Neural cell (in vitro differentiated cells): ENCODE measurements around the gene FGF5.

Source experiments
- EP300 ChIP-seq: fragments of 450-650 bp; conservative IDR thresholded peaks from 2 replicates; pipeline ENCODE4 v1.6.1; 2014; ENCODE audit warnings: antibody characterized with exemption, mild to moderate bottlenecking, moderate library complexity; ENCODE audit not compliant: poor library complexity, severe bottlenecking
- EZH2 ChIP-seq: fragments of 200-600, 300-800 bp; shearing (Covaris generic), sonication (generic); IDR thresholded peaks from 2 replicates; pipeline ENCODE4 v1.6.1; 2014; ENCODE audit warnings: antibody characterized with exemption, low read length, borderline replicate concordance, mild to moderate bottlenecking; ENCODE audit not compliant: insufficient read depth, poor library complexity, severe bottlenecking
- MXI1 ChIP-seq: fragments of 450-650 bp; conservative IDR thresholded peaks from 2 replicates; pipeline ENCODE4 v1.6.1; 2014; ENCODE audit warnings: antibody characterized with exemption, mild to moderate bottlenecking; ENCODE audit not compliant: poor library complexity, severe bottlenecking
- POLR2AphosphoS5 ChIP-seq: IDR thresholded peaks from 2 replicates; pipeline ENCODE4 v1.6.1; 2012
- RAD21 ChIP-seq: fragments of 450-650 bp; conservative IDR thresholded peaks from 2 replicates; pipeline ENCODE4 v1.6.1; 2014; ENCODE audit warnings: antibody characterized with exemption, mild to moderate bottlenecking, moderate library complexity
- TAF1 ChIP-seq: IDR thresholded peaks from 2 replicates; pipeline ENCODE4 v1.6.1; 2012; ENCODE audit warnings: low read depth
- TF ChIP-seq, protein P1 (sequence below): fragments of 450-650 bp; IDR thresholded peaks from 2 replicates; pipeline ENCODE4 v1.5.1; 2014; ENCODE audit warnings: antibody characterized with exemption, mild to moderate bottlenecking, moderate library complexity; ENCODE audit not compliant: poor library complexity, severe bottlenecking
- TF ChIP-seq, protein P2 (sequence below): IDR thresholded peaks from 2 replicates; pipeline ENCODE4 v1.6.1; 2012; ENCODE audit warnings: borderline replicate concordance

DNA sequence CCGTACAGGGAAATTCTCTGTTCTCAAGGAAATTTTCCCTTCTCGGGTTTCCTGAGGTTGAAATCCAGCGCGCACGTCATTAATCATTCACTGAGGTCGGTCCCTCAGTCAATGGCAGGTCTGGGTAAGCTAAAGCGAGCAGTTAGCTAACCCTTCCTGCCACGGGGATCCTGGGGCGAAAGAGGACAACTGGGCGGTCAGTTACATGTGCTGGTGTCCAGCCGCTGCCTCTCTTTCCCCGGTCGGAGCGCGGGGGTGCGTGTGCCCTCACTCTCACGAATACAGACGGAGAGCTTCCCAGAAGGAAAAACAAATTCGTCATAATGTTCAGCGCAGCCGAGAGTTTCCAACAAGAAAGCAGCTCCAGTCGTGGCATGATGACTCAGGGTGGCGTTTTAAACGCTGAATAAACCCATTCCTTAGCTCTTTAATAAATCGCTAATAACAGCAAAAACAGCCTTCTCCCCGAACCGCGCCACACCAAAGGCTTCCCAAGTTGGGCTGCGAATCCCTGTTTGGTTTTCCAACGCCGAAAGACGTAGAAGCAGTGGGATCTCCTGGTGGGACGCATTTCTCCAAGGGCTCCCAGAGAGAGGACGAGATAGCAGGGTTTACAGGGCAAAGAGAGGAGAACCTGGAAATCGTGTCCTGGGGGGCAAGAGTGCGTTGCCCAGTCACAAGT is 752 bp upstream of the FGF5 start:
- TF ChIP-seq, protein P1, sequence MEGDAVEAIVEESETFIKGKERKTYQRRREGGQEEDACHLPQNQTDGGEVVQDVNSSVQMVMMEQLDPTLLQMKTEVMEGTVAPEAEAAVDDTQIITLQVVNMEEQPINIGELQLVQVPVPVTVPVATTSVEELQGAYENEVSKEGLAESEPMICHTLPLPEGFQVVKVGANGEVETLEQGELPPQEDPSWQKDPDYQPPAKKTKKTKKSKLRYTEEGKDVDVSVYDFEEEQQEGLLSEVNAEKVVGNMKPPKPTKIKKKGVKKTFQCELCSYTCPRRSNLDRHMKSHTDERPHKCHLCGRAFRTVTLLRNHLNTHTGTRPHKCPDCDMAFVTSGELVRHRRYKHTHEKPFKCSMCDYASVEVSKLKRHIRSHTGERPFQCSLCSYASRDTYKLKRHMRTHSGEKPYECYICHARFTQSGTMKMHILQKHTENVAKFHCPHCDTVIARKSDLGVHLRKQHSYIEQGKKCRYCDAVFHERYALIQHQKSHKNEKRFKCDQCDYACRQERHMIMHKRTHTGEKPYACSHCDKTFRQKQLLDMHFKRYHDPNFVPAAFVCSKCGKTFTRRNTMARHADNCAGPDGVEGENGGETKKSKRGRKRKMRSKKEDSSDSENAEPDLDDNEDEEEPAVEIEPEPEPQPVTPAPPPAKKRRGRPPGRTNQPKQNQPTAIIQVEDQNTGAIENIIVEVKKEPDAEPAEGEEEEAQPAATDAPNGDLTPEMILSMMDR = no peak
- TF ChIP-seq, protein P2, sequence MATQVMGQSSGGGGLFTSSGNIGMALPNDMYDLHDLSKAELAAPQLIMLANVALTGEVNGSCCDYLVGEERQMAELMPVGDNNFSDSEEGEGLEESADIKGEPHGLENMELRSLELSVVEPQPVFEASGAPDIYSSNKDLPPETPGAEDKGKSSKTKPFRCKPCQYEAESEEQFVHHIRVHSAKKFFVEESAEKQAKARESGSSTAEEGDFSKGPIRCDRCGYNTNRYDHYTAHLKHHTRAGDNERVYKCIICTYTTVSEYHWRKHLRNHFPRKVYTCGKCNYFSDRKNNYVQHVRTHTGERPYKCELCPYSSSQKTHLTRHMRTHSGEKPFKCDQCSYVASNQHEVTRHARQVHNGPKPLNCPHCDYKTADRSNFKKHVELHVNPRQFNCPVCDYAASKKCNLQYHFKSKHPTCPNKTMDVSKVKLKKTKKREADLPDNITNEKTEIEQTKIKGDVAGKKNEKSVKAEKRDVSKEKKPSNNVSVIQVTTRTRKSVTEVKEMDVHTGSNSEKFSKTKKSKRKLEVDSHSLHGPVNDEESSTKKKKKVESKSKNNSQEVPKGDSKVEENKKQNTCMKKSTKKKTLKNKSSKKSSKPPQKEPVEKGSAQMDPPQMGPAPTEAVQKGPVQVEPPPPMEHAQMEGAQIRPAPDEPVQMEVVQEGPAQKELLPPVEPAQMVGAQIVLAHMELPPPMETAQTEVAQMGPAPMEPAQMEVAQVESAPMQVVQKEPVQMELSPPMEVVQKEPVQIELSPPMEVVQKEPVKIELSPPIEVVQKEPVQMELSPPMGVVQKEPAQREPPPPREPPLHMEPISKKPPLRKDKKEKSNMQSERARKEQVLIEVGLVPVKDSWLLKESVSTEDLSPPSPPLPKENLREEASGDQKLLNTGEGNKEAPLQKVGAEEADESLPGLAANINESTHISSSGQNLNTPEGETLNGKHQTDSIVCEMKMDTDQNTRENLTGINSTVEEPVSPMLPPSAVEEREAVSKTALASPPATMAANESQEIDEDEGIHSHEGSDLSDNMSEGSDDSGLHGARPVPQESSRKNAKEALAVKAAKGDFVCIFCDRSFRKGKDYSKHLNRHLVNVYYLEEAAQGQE = no peak
- TF ChIP-seq EZH2 (no peak), EP300 (no peak), POLR2AphosphoS5 (peak; percentile 8), RAD21 (no peak), TAF1 (no peak), MXI1 (no peak)
